ENCODE data around the gene POLDIP2. TPM values are rescaled to one million over a fixed set of nuclear protein-coding genes. Genes with fewer than 3 reads are reported as not detected.
A peak's percentile ranks its signal among the peaks of the same experiment; 100 is the strongest.

POLDIP2 gene
- total RNA-seq = 10 to 100 TPM; 54.9 to 68.2 TPM

- peak; percentile 9 for TF ChIP-seq CTCF (IDR thresholded peaks at IDR 0.05)
- peaks cover 58% of the 10 kb centered on the region for H3K36me3 ChIP-seq
Measured at GRCh38 chr17:28357061-28357900, at the start of gene POLDIP2. POLDIP2 (minus strand) TSS chr17:28357527; CDS start chr17:28357448, 79 bp downstream.

GRCh38 chr17:28406473-28406814 is 49.1 kb upstream of the POLDIP2 start:
- Histone ChIP-seq H3K4me3 (peak overlapping the region; percentile 97), H3K27ac (peak overlapping the region in 1 of 2 donors; percentile 54), H3K36me3 (peaks cover 7% of the 10 kb centered on the region), H3K9me3 (no peaks in the 10 kb centered on the region), H3K4me1 (ENCODE audit: control insufficient read depth in 1 of 2, low read depth in 2 of 2) (peaks cover 8 to 24% of the 10 kb centered on the region in 2 donors), H3K27me3 (replicated peaks; ENCODE audit: insufficient read depth) (no peaks in the 10 kb centered on the region)
- ATAC-seq (ENCODE audit: insufficient number of reproducible peaks, low FRiP score, low read depth) (no peak), DNase-seq (ENCODE audit: low spot score) (no peak)
- TF ChIP-seq CTCF (IDR thresholded peaks at IDR 0.05) = no peak

More at GRCh38 chr17:28357061-28357900, at the start of gene POLDIP2:
- DNase-seq (ENCODE audit: low spot score) = peak; percentile 72
- peak within 1 kb of the TSS; percentile 98 for H3K4me3 ChIP-seq
- H3K27me3 ChIP-seq (replicated peaks; ENCODE audit: insufficient read depth) = no peaks in the 10 kb centered on the region
- no peaks in the 10 kb centered on the region for H3K9me3 ChIP-seq
- peak; percentile 95 for ATAC-seq (ENCODE audit: insufficient number of reproducible peaks, low FRiP score, low read depth)
- peaks cover 12 to 21% of the 10 kb centered on the region in 2 donors for H3K4me1 ChIP-seq (ENCODE audit: control insufficient read depth in 1 of 2, low read depth in 2 of 2)
- peak within 1 kb of the TSS; percentile 78 to 91 for H3K27ac ChIP-seq

- DNase-seq (ENCODE audit: low spot score) = no peak
- H3K4me1 ChIP-seq (ENCODE audit: control insufficient read depth in 1 of 2, low read depth in 2 of 2) = peaks cover 8 to 24% of the 10 kb centered on the region in 2 donors
- H3K9me3 ChIP-seq = no peaks in the 10 kb centered on the region
- peak within 1 kb of the TSS; percentile 97 for H3K4me3 ChIP-seq
- ATAC-seq (ENCODE audit: insufficient number of reproducible peaks, low FRiP score, low read depth) = peak; percentile 33
- TF ChIP-seq CTCF (IDR thresholded peaks at IDR 0.05) = no peak
- peaks cover 8% of the 10 kb centered on the region for H3K36me3 ChIP-seq
- peak within 1 kb of the TSS in 1 of 2 donors; percentile 54 for H3K27ac ChIP-seq
- H3K27me3 ChIP-seq (replicated peaks; ENCODE audit: insufficient read depth) = no peaks in the 10 kb centered on the region
Measured at GRCh38 chr17:28405632-28406472, 48.5 kb upstream of the POLDIP2 start, which contains the start of gene SLC46A1. SLC46A1 (minus strand) TSS chr17:28406212; CDS start chr17:28406114, 98 bp downstream.

- no peak for TF ChIP-seq CTCF (IDR thresholded peaks at IDR 0.05)
- H3K9me3 ChIP-seq = no peaks in the 10 kb centered on the region
- peak overlapping the region in 1 of 2 donors; percentile 54 for H3K27ac ChIP-seq
- no peaks in the 10 kb centered on the region for H3K27me3 ChIP-seq (replicated peaks; ENCODE audit: insufficient read depth)
- H3K36me3 ChIP-seq = peaks cover 8% of the 10 kb centered on the region
- H3K4me3 ChIP-seq = peak overlapping the region; percentile 97
- DNase-seq (ENCODE audit: low spot score) = no peak
- H3K4me1 ChIP-seq (ENCODE audit: control insufficient read depth in 1 of 2, low read depth in 2 of 2) = peaks cover 8 to 24% of the 10 kb centered on the region in 2 donors
- ATAC-seq (ENCODE audit: insufficient number of reproducible peaks, low FRiP score, low read depth) = no peak
Measured at GRCh38 chr17:28404812-28405570, 47.7 kb upstream of the POLDIP2 start.
